HG02938 (cell line): Measurements from ENCODE around the gene PC.

Experiments used
- ATAC-seq: cut with Tn5 transposase; IDR thresholded peaks from one replicate; pipeline ENCODE4 v1.9.1; 2021; ENCODE audit warnings: mild to moderate bottlenecking, moderate library complexity; ENCODE audit not compliant: unreplicated experiment

Gene PC

DNA sequence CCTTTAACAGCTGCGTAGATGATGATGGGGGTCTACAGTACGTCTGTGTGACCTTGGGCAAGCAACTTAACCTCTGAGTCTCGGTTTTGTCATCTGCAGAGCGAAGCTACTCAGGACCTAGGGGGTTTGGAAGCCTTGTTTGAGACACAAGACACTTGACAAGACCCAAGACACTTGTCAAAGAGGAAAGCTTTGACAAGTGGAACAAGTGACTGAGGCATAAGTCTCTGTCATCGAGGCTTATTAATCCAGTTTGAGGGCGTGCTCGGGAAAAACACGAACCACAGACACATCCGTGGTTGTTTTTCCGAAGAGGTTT is 732 bp upstream of the PC start:
- no peak for ATAC-seq

GRCh38 chr11:66957971-66958231 is 282 bp downstream of the PC start:
- ATAC-seq: no peak

DNA sequence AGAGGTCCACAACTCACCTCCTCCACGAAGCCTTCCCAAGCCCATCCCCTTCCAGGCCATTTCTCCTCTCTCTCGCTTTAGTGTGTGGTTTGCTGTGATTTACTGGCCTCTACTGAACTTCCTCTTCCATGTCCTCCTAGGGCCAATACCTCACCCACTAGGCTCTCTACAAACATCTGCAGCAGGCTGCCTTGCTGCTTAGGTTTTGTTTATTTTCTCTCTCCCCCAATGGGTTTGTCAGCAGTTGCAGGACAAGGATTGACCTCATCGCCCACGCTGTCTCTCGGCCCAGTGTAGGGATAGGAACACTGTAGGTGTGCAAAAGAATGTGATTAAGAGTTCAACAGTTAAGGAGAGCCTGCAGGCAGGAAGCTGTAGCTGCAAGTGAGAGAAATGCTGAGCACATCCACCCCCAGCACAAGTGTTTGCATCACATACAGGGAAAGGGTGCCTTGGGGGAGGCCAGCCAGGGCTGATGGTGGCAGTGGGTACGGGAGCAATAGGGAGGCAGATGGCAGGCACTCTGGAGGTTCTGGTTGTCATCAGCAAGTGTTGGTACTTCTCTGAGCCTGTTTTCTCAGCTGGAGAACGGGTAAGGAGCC is 1.4 kb downstream of the PC start:
- no peak for ATAC-seq

GRCh38 chr11:66953081-66953833 is 4.9 kb downstream of the PC start:
- ATAC-seq: no peak

- no peak for ATAC-seq
These were observed 6.3 kb downstream of the PC start for GRCh38 chr11:66951927-66952337.

- no peak for ATAC-seq
These were observed 7.0 kb downstream of the PC start for GRCh38 chr11:66951135-66951534.

DNA sequence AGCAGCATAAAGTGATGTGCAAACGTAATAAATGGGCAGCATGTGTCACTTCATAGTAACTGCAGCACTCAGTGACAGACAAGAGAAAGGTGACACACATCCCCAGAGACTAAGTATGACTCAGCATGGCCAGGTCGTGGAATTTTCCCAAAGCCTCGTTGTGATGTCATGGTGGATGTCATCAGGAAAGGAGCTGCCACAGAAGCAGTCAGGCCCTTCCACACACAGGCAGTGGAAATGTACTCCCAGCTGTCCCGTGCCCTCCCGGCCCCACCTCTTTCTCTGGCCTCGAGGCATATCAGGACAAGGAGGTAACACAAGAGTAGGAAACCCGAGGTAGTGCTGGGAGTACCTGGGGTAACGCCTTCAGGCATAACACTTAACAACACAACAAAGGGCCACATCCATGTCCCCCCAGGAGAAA is 8.1 kb downstream of the PC start:
- no peak for ATAC-seq

DNA sequence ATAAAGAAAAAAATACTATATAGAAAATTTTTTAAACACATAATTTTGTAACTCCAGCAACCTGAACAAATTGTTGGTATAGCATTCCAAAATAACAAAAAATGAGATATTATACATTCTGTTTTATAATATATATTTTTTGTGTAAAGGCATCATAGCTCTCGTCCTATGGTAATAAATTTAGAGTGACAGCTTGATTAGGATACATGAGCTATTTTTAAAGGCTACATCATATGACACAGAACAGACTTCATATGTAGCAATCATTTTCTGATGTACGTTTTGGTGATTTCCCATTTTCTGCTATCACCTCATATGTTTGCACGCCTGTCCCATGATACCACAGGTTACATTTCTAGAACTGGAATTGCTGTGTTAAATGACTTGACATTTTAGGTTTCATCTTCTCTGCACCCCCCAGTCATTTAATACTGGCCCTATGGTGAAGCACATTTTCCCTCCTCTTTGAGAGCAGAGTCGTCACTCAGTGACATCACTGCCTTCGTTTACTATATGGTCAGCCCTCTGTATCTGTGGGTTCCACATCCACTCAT is 19.5 kb downstream of the PC start:
- no peak for ATAC-seq

DNA sequence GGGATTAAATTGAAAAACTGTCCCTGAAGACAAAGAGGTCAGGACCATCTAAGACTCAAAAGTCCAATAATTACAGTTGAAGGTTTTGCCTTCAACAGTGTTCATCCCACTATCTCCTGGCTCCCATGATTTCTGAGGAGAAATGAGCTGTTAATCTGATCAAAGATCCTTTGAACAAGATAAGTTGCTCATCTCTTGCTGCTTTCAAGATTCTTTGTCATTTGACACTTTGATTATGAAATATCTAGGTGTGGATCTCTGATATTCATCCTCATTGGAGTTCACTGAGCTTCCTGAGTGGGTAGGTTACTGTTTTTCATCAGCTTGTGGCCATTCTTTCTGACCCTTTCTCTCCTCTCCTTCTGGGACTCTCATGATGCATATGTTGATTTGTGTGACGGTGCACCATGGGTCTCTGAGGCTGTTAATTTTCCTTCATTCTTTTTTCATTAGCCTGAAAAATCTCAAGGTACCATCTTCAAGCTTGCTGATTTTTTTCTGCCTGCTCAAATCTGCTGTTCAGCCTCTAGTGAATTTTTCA is 20.9 kb downstream of the PC start:
- ATAC-seq: no peak

- no peak for ATAC-seq
These were observed 21.9 kb downstream of the PC start for GRCh38 chr11:66936311-66936711.

GRCh38 chr11:66934950-66935779 is 23.0 kb downstream of the PC start:
- ATAC-seq: no peak

DNA sequence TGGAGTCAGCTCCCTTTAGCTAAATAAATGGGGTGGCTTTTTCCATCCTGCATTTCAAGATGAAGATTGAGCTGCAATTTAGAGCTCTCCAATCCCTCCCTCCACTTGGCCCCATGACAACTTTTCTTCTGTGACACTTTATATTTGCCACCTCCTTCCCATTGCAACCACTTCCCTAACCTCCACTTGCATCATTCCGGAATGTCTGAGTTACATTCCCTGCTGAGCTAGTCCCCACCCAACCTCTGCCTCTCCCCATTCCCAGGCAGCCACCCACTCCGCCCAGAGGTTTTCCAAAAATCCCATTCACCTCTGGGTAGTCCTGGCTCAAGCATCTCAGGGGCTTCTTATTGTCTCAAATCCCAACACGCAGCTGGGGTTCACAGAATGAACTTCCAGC is 24.7 kb downstream of the PC start:
- no peak for ATAC-seq

- no peak for ATAC-seq
These were observed 25.6 kb downstream of the PC start for GRCh38 chr11:66932543-66932942.

GRCh38 chr11:66929753-66930152 is 28.4 kb downstream of the PC start:
- ATAC-seq: no peak

DNA sequence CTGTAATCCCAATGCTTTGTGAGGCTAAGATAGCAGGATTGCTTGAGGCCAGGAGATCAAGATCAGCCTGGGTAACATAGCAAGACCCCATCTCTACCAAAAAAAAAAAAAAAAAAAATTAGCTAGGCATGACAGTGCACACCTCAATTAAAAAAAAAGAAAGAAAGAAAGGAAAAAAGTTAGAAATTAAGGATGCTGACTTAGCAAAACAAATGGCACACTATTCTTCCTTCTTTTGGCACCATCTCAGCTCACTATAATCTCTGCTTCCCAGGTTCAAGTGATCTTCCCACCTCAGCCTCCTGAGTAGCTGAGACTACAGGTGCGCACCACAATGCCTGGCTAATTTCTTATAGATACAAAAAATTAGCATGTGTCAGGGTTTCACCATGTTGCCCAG is 33.9 kb downstream of the PC start:
- no peak for ATAC-seq

DNA sequence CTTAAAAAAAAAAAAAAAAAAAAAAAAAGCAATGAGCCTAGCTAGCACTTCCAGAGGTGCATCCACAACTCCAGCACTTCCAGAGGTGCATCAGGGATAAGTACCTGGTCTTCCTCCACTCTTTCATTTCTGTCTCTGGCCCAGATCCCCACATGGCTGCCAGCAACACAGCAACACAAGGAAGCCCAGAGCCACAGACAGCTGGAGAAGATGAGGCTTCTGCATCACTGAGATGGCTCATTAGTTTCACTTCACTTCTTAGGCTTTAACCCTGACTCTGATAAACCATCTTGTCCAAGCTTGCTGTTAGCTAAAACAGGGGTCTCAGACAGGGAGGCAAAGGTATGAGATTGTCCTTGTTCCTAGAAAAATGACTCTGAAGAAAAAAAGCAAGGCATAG is 35.6 kb downstream of the PC start:
- no peak for ATAC-seq

GRCh38 chr11:66920978-66921784 is 37.0 kb downstream of the PC start:
- ATAC-seq: no peak

DNA sequence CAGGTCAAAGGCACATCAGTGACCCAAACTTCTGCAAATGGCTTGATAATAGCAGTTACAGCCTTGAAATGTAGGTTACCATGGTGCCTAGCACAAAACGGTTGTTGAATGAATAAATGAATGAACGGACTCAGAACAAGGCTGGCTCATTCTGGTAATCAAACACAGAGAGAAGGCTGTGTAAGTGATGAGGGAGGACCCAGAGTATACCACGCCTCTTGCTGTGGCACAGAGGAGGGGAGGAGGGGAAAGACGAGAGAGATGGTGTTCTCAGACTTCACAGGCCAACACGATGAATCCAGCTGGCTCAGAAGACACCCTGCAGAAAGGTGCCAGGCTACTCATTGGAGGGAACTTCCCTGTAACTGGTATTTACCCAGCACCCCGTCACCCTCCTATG is 38.3 kb downstream of the PC start:
- no peak for ATAC-seq

DNA sequence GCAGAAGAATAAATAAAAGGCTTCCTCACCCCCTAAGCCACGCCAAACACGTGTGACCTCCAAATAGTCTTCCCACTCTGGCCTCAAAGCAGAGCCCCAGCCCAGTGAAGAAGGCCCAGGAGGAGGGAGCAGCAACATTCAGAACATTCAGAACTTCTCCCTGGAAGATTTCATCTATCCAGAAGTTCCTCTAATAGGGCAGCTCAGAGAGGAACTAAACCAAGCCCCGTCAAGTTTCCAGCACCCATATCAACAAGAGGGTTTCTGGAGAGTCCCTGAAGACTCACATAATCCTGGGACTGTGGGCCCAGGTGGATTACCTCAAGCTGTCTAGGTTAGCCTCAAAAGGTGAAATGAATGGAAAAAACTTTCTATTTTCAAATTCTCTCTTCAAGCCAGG is 39.4 kb downstream of the PC start:
- no peak for ATAC-seq

DNA sequence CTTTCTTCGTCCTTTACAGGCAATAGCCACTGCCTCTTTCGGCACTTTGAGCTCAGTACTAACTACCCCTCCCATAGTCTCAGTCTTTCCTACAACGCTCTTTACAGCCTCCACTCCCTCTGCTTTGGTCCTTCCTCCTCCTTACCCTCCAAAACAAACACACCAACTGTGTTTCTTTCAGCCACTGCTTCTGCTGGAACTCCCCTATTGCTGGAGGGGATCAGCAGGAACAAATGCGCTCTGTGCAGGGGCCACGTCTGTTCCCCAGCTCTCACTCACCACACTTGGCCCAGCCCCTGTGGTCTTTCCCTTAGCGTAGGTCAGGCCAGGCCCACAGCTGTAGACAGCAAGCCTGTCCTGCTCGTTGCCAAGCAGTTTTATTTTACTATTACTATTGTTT is 42.3 kb downstream of the PC start:
- no peak for ATAC-seq
